GM19193 (cell line): Measurements from ENCODE around the gene FBXO44.

ENCODE experiments used
- POLR2A ChIP-seq: IDR thresholded peaks from 4 replicates; pipeline ENCODE4 v1.6.1; 2011; ENCODE audit not compliant: insufficient read depth, insufficient read length; ENCODE audit errors: extremely low read depth

FBXO44 gene

GRCh38 chr1:11654137-11654938 is at the start of gene FBXO44, which contains the start of gene FBXO2:
TSS of gene FBXO44 (plus strand) at chr1:11654877. CDS start at chr1:11655836, 959 bp downstream.
TSS of gene FBXO2 (minus strand) at chr1:11654429. CDS start at chr1:11654340, 89 bp downstream.
- no peak for TF ChIP-seq POLR2A

- TF ChIP-seq POLR2A = no peak
Measured at GRCh38 chr1:11606775-11607174, 47.9 kb upstream of the FBXO44 start.

GRCh38 chr1:11610629-11611180 is 44.0 kb upstream of the FBXO44 start:
- TF ChIP-seq POLR2A = no peak

GRCh38 chr1:11611638-11612327 is 42.9 kb upstream of the FBXO44 start:
- TF ChIP-seq POLR2A = no peak

- no peak for TF ChIP-seq POLR2A
Measured at GRCh38 chr1:11613347-11613746, 41.3 kb upstream of the FBXO44 start.

- no peak for TF ChIP-seq POLR2A
Measured at GRCh38 chr1:11615090-11615489, 39.6 kb upstream of the FBXO44 start.

GRCh38 chr1:11616766-11617165 is 37.9 kb upstream of the FBXO44 start:
- TF ChIP-seq POLR2A = no peak

GRCh38 chr1:11617314-11617713 is 37.4 kb upstream of the FBXO44 start:
- no peak for TF ChIP-seq POLR2A

- no peak for TF ChIP-seq POLR2A
Measured at GRCh38 chr1:11617741-11618140, 36.9 kb upstream of the FBXO44 start.

GRCh38 chr1:11620405-11620804 is 34.3 kb upstream of the FBXO44 start:
- no peak for TF ChIP-seq POLR2A

- TF ChIP-seq POLR2A = no peak
Measured at GRCh38 chr1:11620924-11621323, 33.8 kb upstream of the FBXO44 start.

GRCh38 chr1:11622398-11622797 is 32.3 kb upstream of the FBXO44 start:
- no peak for TF ChIP-seq POLR2A

GRCh38 chr1:11623702-11624101 is 31.0 kb upstream of the FBXO44 start:
- no peak for TF ChIP-seq POLR2A

GRCh38 chr1:11626551-11626950 is 28.1 kb upstream of the FBXO44 start:
- TF ChIP-seq POLR2A = no peak

- no peak for TF ChIP-seq POLR2A
Measured at GRCh38 chr1:11628767-11629166, 25.9 kb upstream of the FBXO44 start.
